GM18507 (cell line): ENCODE data around the gene COPZ1.
A peak's percentile ranks its signal among the peaks of the same experiment; 100 is the strongest.
"Not testable (repeated sequence)": the region's sequence is repeated elsewhere in the genome, so short reads cannot be mapped to it uniquely, and the experiment has no call there.

Experiments
- DNase-seq: peaks from one replicate; pipeline ENCODE4 v3.0.0; 2011; ENCODE audit warnings: low read depth; ENCODE audit not compliant: insufficient read length; ENCODE audit errors: extremely low spot score
- FAIRE-seq: peaks from 2 replicates; lab custom pipeline; 2011; peaks lifted over from hg19 to GRCh38; lab: Jason Lieb, UNC

COPZ1 gene

DNA sequence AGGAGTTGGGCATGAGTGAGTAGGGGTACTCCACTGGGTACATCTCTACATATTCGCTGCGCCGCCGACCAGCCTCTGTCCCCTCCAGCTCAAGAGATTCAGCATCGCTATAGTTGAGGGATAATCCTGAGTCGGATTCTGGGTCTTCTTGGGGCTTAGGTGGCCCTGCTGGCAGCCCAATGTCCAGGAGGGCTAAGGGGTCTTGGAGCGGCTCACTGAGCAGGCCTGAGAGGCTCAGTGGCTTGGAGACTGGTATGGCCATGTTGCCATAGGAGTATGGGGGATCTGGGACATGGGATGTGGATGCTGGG lies 32.0 kb upstream of the COPZ1 start:
- FAIRE-seq (no peak), DNase-seq (no peak)

GRCh38 chr12:54294152-54294952 lies 30.6 kb upstream of the COPZ1 start:
- FAIRE-seq: no peak
- DNase-seq: peak; percentile 65

GRCh38 chr12:54294953-54295566 lies 29.9 kb upstream of the COPZ1 start:
- FAIRE-seq: no peak

GRCh38 chr12:54296393-54297099 lies 28.4 kb upstream of the COPZ1 start:
- DNase-seq (no peak), FAIRE-seq (no peak)

More at GRCh38 chr12:54294953-54295566, 29.9 kb upstream of the COPZ1 start:
- no peak for DNase-seq

DNA sequence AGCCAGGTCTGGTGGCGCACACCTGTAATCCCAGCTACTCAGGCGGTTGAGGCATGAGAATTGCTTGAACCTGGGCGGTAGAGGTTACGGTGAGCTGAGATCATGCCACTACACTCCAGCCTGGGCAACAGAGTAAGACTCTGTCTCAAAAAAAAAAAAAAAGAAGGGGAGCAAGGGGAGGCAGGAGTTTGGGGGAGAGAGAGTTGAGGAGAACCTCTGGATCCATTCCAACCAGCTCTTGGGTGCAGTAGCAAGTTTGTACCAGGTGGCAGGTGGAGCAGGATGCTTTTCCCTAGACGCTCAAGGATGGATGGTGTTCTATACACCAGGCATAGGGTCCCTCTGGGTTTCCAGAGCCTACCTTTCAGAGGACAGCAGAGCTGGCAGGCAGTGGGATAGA lies 26.0 kb upstream of the COPZ1 start:
- FAIRE-seq: no peak
- no peak for DNase-seq

DNA sequence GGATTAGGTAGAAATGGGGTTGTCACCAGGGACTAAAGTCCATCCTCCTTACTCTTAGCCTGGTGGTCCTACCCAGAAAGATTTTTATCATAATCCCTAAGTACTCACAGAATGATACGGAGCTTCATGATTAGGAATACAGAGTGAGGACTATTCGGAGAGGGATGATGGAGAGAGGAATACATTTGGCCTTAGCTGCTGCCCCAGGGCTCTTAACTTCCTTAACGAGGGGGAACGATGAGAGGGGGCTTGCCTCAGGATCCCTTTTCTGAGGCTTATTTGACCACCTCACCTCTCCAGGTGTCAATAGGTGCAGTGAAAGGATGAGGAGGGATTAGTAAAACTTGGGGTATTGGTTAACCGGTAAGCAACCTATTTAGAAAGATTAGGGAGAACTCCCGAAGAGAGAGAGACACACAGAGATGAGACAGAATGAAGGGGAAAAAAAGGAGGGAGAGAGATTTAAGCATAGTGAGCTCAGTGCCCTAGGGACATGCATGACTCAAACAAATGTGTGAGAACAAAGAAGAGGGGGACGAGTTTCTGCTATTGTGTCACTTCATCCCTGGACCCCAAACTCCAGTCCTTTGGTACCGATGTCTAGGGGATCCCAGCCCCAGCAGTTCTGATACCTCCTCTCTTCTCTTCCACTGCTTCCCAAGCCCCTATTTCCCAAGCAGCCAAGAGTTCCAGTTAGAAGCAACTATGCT lies 25.3 kb upstream of the COPZ1 start:
- FAIRE-seq: no peak
- DNase-seq: no peak

- FAIRE-seq (no peak), DNase-seq (no peak)
Observed at GRCh38 chr12:54300225-54300731, 24.7 kb upstream of the COPZ1 start.

GRCh38 chr12:54300732-54301427 lies 24.1 kb upstream of the COPZ1 start, which contains the start of gene NFE2:
Gene NFE2, minus strand, starts transcription at chr12:54301015. Its CDS starts 5,767 bp downstream, at chr12:54295248.
- FAIRE-seq (no peak), DNase-seq (no peak)

DNA sequence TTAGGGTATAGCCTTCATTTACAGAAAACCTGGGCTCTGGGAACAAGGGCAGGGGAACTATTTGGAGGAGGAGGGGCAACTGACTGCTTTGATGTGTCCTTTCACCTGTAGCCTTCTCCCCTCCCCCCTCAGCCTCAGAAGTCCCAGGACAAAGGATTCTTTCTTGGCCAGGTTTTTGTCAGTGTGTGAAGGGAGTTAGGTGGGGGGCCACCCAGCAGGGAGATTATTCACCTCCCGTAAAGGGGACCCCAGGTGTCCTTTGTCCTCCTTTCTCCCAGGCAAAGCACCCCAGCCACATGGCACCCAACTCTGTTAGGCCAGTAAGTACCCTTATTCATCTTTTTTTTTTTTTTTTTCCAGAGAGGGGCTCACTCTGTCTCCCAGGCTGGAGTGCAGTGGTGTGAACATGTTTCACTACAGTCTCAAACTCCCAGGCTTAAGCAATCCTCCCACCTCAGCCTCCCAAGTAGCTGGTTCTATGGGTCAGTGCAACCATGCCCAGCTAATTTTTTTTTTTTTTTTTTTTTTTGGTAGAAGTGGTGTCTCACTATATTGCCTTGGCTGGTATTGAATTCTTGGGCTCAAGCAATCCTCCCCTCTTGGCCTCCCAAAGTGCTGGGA lies 23.4 kb upstream of the COPZ1 start:
- no peak for FAIRE-seq
- no peak for DNase-seq

GRCh38 chr12:54303640-54304039 lies 21.3 kb upstream of the COPZ1 start:
- DNase-seq (no peak), FAIRE-seq (no peak)

DNA sequence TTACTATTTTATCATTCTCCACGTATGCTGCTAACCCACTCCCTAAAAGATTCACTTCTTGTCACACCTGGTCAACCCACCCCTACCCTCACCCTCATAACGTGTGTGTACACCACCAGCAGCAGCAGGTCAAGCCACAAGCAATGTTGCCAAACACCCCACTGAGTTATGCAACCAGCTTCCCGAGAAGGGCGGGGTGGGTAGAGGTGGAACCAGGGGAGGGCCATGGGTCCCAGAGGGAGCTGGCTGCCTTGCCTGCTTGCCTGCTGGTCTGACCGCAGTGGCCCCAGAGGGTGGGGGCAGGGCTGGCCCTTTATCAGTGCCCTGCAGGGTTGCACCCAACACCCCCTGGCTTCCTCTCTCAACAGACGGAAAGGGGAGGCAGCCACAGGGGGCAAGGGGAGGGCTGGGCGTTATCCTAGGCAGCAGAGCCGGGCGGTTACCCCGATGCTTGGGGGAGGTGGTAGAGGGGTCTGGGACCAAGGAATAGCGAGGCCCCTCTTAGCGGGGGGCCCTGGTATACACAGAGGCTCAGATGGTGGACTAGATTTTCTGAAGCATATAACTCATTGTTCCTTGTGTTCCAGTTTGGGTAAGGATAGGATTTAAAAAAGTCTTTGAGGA lies 20.6 kb upstream of the COPZ1 start:
- no peak for DNase-seq
- FAIRE-seq: no peak

DNA sequence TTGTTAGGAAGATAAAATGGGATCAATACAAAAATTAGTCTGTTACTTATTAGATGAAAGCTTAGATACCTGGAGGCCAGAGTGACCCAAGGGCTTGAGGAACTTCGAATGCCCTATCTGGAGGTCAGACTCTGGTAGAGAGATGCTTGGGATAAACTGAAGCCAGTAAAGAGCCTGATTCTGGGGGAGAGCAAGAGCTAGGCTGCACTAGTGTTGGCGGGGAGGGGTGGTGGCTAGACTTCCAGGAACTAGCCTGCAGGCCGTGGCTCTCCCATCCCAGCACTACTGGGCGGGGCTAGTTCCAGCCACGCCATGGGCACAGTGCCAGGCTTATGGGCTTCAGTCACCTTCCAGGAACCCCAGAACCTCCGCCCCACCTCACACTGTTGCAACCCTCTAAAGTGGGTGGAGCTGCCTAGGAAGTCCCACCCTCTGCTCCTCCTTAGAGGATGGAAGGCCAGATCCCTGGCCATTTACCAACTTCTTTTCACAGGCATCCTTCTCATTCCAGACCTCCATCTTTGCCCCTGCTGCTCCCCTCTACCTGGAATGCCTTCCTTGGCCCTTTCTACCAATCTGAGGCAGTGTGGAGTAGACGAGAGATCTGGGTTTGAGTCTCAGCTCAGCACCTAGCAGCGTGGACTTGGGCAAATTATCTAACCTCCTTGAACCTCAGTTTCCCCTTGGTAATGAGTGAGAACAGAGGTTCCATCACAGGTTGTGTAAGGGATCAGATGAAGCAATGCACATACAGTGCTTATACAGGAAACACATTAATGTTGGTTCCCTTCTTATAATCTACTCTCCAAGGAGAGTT lies 17.8 kb upstream of the COPZ1 start:
- DNase-seq (no peak), FAIRE-seq (no peak)

DNA sequence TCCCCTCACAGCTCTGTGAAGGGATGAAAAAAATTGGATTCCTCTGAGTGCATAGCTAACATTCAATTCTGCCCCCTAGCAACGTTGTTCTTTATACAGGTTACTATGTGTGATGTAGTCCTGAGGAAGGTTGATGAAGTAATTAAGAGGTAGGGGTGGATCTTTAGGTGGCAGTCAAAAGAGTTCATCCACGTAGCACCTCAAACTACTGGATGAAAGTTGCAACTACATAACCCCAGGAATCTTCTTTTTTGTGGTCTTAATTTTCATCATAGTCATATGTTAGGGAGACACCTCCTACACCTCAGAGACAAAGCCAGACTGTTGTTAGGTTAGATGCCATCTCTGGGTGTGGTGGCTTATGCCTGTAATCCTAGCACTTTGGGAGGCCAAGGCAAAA lies 13.9 kb upstream of the COPZ1 start:
- no peak for DNase-seq
- no peak for FAIRE-seq

DNA sequence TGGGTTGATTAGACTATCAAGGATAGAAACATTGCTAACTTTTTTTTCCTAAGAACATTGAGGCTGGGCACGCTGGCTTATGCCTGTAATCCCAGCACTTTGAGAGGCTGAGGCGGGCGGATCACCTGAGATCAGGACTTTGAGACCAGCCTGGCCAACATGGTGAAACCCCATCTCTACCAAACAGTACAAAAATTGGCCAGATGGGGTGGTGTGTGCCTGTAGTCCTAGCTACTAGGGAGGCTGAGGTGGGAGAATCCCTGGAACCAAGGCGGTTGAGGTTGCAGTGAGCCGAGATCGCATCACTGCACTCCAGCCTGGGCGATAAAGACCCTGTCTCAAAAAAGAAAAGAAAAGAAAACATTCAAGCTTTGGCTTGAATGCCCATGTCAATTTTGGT lies 12.6 kb upstream of the COPZ1 start:
- not testable (repeated sequence) for FAIRE-seq, DNase-seq

DNA sequence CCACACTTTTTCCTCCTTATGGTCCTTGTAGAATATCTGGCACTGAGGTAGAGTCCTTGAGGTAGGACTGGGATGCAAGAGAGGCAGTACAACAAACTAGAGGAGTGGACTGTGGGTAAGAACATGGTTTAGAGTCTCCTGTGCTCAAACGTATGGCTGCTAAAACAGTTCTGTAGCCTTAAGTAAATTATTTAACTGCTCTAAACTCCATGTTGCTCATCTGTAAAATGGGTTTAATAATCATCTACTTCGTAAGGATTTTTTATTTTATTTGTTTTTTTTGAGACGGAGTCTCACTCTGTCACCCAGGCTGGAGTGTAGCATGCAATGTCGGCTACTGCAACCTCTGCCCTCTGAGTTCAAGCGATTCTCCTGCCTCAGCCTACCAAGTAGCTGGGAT lies 3.6 kb upstream of the COPZ1 start:
- no peak for FAIRE-seq

GRCh38 chr12:54325442-54326109 lies 645 bp downstream of the COPZ1 start:
- not testable (repeated sequence) for FAIRE-seq, DNase-seq

More for the DNA sequence above, 3.6 kb upstream of the COPZ1 start:
- DNase-seq: no peak
